GM12878 (cell line): ENCODE measurements around the gene TNFRSF6B. TPM values are rescaled to one million over a fixed set of nuclear protein-coding genes. Genes with fewer than 3 reads are reported as not detected.

Experiments used
- ATAC-seq: fragments of 200-7000 bp; cut with Tn5 transposase; 3 replicates; pipeline ENCODE4 v1.9.1; 2020; ENCODE audit warnings: mild to moderate bottlenecking, moderate library complexity
- BruUV-seq: library from RNA; stranded (reverse); fragments of 400-500 nt; replicated peaks from 2 replicates; lab custom pipeline; 2021; lab: Mats Ljungman, UMichigan
- CTCF ChIA-PET: fragments of 300-600 bp; sonication (Branson Sonifier 250); formaldehyde crosslinking; extraction: SDS; loops from one replicate; lab custom pipeline; 2021; ENCODE audit warnings: inconsistent platforms; lab: Yijun Ruan, JAX
- POLR2A ChIA-PET: fragments of 350-600 bp; formaldehyde crosslinking; extraction: SDS; loops from one replicate; lab custom pipeline; 2021; ENCODE audit warnings: inconsistent platforms; lab: Charles Lee
- RAD21 ChIA-PET: fragments of 300-600 bp; sonication (Branson Sonifier 250); formaldehyde crosslinking; loops from one replicate; lab custom pipeline; 2023; ENCODE audit warnings: antibody characterized with exemption; ENCODE audit not compliant: unreplicated experiment; lab: Charles Lee
- SMC1A ChIA-PET: fragments of 300-600 bp; sonication (Branson Sonifier 250); formaldehyde crosslinking; loops from one replicate; lab custom pipeline; 2023; ENCODE audit not compliant: unreplicated experiment, uncharacterized antibody; lab: Charles Lee
- DNase-seq: peaks from one replicate; pipeline ENCODE4 v3.0.0-alpha.2; 2011; ENCODE audit warnings: low read depth, low spot score
- FAIRE-seq: peaks from 3 replicates; lab custom pipeline; 2011; peaks lifted over from hg19 to GRCh38; lab: Jason Lieb, UNC
- H2AFZ ChIP-seq: 2 replicates; pipeline ENCODE4 v1.6.0; 2011; ENCODE audit warnings: low read depth, low read length, control low read depth; ENCODE audit not compliant: control insufficient read depth
- H3K27ac ChIP-seq: 2 replicates; pipeline ENCODE4 v1.5.1; 2011; ENCODE audit warnings: control low read depth; ENCODE audit not compliant: control insufficient read depth, insufficient read depth
- H3K27me3 ChIP-seq, 2 experiments: replicated peaks in 1 of 2; 2 replicates each; pipeline versions ENCODE4 v1.6.0 to v1.6.1; 2011; ENCODE audit warnings: low read length in 1 of 2; ENCODE audit not compliant: control insufficient read depth in 2 of 2, insufficient read depth in 2 of 2
- H3K36me3 ChIP-seq, 2 experiments: 2 replicates each; pipeline ENCODE4 v1.5.1; 2011; ENCODE audit warnings: low read length in 1 of 2; ENCODE audit not compliant: control insufficient read depth in 2 of 2, insufficient read depth in 2 of 2
- H3K4me1 ChIP-seq: 2 replicates; pipeline ENCODE4 v1.6.1; 2011; ENCODE audit warnings: mild to moderate bottlenecking, low read length, moderate library complexity, mixed read lengths; ENCODE audit not compliant: control insufficient read depth, insufficient read depth
- H3K4me2 ChIP-seq: 2 replicates; pipeline ENCODE4 v1.6.0; 2011; ENCODE audit warnings: control low read depth; ENCODE audit not compliant: control insufficient read depth, insufficient read depth
- H3K4me3 ChIP-seq: fragments of 200-600 bp; sonication (generic); 2 replicates; pipeline ENCODE4 v1.5.1; 2016
- H3K79me2 ChIP-seq: 2 replicates; pipeline ENCODE4 v1.6.0; 2011; ENCODE audit warnings: low read length; ENCODE audit not compliant: control insufficient read depth, insufficient read depth
- H3K9ac ChIP-seq: 2 replicates; pipeline ENCODE4 v1.8.0; 2011; ENCODE audit warnings: low read length, control low read depth, mixed read lengths; ENCODE audit not compliant: control insufficient read depth, insufficient read depth
- H3K9me3 ChIP-seq: replicated peaks from 3 replicates; pipeline ENCODE4 v1.5.1; 2011; ENCODE audit warnings: mild to moderate bottlenecking, low read length; ENCODE audit not compliant: control insufficient read depth, insufficient read depth
- H4K20me1 ChIP-seq: 2 replicates; pipeline ENCODE4 v1.6.0; 2011; ENCODE audit not compliant: control insufficient read depth, insufficient read depth
- E2F4 ChIP-seq: IDR thresholded peaks from 2 replicates; pipeline ENCODE4 v1.6.1; 2012; ENCODE audit warnings: low read depth, low read length, improper control_type of control experiment
- ESRRA ChIP-seq: IDR thresholded peaks from 2 replicates; pipeline ENCODE4 v1.6.1; 2012; ENCODE audit warnings: mild to moderate bottlenecking, low read length, improper control_type of control experiment
- IKZF1 ChIP-seq: fragments of 450-650 bp; conservative IDR thresholded peaks from 2 replicates; pipeline ENCODE4 v1.6.1; 2017; ENCODE audit warnings: antibody characterized with exemption, mild to moderate bottlenecking
- IRF4 ChIP-seq: IDR thresholded peaks from 2 replicates; pipeline ENCODE4 v1.6.1; 2011; ENCODE audit warnings: low read depth, low read length
- NFXL1 ChIP-seq: fragments of 450-650 bp; IDR thresholded peaks from 2 replicates; pipeline ENCODE4 v1.6.1; 2017; ENCODE audit warnings: antibody characterized with exemption, mild to moderate bottlenecking, borderline replicate concordance
- NKRF ChIP-seq: fragments of 450-650 bp; conservative IDR thresholded peaks from 2 replicates; pipeline ENCODE4 v1.6.1; 2017; ENCODE audit warnings: mild to moderate bottlenecking, moderate library complexity
- PBX3 ChIP-seq: IDR thresholded peaks from 2 replicates; pipeline ENCODE4 v1.6.1; 2011; ENCODE audit warnings: mild to moderate bottlenecking, low read depth, low read length, moderate library complexity; ENCODE audit not compliant: insufficient replicate concordance
- POU2F2 ChIP-seq: IDR thresholded peaks from 3 replicates; pipeline ENCODE4 v1.6.1; 2011; ENCODE audit warnings: low read depth, mild to moderate bottlenecking, low read length, borderline replicate concordance
- SMC3 ChIP-seq: IDR thresholded peaks from 2 replicates; pipeline ENCODE4 v1.6.1; 2011; ENCODE audit warnings: low read length, improper control_type of control experiment, borderline replicate concordance
- STAT3 ChIP-seq: IDR thresholded peaks from 2 replicates; pipeline ENCODE4 v1.6.1; 2011; ENCODE audit warnings: low read depth, low read length, improper control_type of control experiment
- ZBED1 ChIP-seq: IDR thresholded peaks from 2 replicates; pipeline ENCODE4 v1.6.1; 2016; ENCODE audit warnings: borderline replicate concordance
- ZBTB33 ChIP-seq: fragments of 450-650 bp; IDR thresholded peaks from 2 replicates; pipeline ENCODE4 v1.6.1; 2017; ENCODE audit warnings: mild to moderate bottlenecking
- ZSCAN29 ChIP-seq: fragments of 450-650 bp; IDR thresholded peaks from 2 replicates; pipeline ENCODE4 v1.6.1; 2017; ENCODE audit warnings: mild to moderate bottlenecking, moderate library complexity
- WGBS: methylation state at CpG from one replicate; pipeline ENCODE4 v1.1.6; 2016; ENCODE audit warnings: low lambda C conversion rate; ENCODE audit not compliant: insufficient replicate concordance, insufficient coverage; ENCODE audit errors: missing lambda C conversion rate; 5-methylcytosine and 5-hydroxymethylcytosine counted together
- in situ Hi-C: fragments of 300-500 bp; cut with MboI; formaldehyde crosslinking; loops from 9 replicates; pipeline ENCODE4 v1.14.3; 2018; ENCODE audit warnings: mixed read lengths
- intact Hi-C: fragments of 100-400 bp; cut with micrococcal nuclease; formaldehyde crosslinking; loops from one replicate; pipeline ENCODE4 v1.14.2; 2022; ENCODE audit not compliant: unreplicated experiment
- polyA plus RNA-seq, 11 experiments: library from polyadenylated mRNA; depleted of rRNA in 4 of 11; unstranded in 6 of 11; stranded (reverse) in 5 of 11; fragments of >200 nt; fragmentation: Nextera tagmentation in 4 of 11; fragmentation: Illumina TruSeq in 1 of 11; extraction: Ambion mirVana in 4 of 11; extraction: Trizol in 1 of 11; gene quantifications; 1 replicate in 1 of 11; 2 replicates in 10 of 11; pipeline versions ENCODE4 v1.2.1 to v1.2.3, GENCODE V29; 2011 to 2016; ENCODE audit warnings: inconsistent platforms in 2 of 11, missing spikeins in 2 of 11, low read depth in 1 of 11
- total RNA-seq, 4 experiments: library from RNA; depleted of rRNA in 3 of 4; stranded (reverse); fragments of >200 nt in 3 of 4; fragmentation: Illumina TruSeq in 1 of 4; extraction: Trizol in 1 of 4; gene quantifications; 2 replicates each; pipeline versions ENCODE4 v1.2.1 to v1.2.3, GENCODE V29; 2013 to 2021

The TNFRSF6B gene
- total and polyA plus RNA-seq, 10 of the 15 experiments (the other 5 are each of a cell fraction or from before 2014, with no cell fraction given), result 0.67 to 2.2 (median 1.8) TPM; not detected in 7

- in situ Hi-C loops, result no loop called here
- H3K27ac ChIP-seq, result no peak overlapping the region
- ChIA-PET POLR2A (no interaction called here), RAD21 (no interaction called here)
- DNase-seq (no peak), FAIRE-seq (no peak), ATAC-seq (no peak)
- WGBS, result 13% methylated on average over 43 of the region's 91 CpGs
- H3K4me1 ChIP-seq, result no peaks in the 10 kb centered on the region
- intact Hi-C loops, result no loop called here
- no peaks in the 10 kb centered on the region for H3K9me3 ChIP-seq
- H4K20me1 ChIP-seq, result no peaks in the 10 kb centered on the region
- peak overlapping the region; percentile 42; the same call in 1 of the 2 replicates for H3K4me2 ChIP-seq
- peaks cover 4 to 7% of the 10 kb centered on the region in 2 experiments; a peak in 3 of 4 replicates for H3K27me3 ChIP-seq
- TF ChIP-seq ESRRA, result no peak
- TF ChIP-seq ZBTB33, result no peak
- TF ChIP-seq NFXL1, result no peak
- TF ChIP-seq SMC3, result no peak
- no peak for TF ChIP-seq E2F4
- no peak for TF ChIP-seq NKRF
- TF ChIP-seq PBX3, result no peak
- TF ChIP-seq STAT3, result no peak
- TF ChIP-seq POU2F2, result no peak
- no peak for TF ChIP-seq ZSCAN29
- no peak for TF ChIP-seq IRF4
- TF ChIP-seq IKZF1, result no peak
- no peak for TF ChIP-seq ZBED1
- TF ChIP-seq, all 136 proteins: peak for 0
- no peaks in the 10 kb centered on the region for H3K79me2 ChIP-seq
- no peak overlapping the region for H2AFZ ChIP-seq
- no TSS peak for BruUV-seq
- H3K36me3 ChIP-seq, result no peaks in the 10 kb centered on the region
- CTCF ChIA-PET, result no interaction called here
- no peak overlapping the region for H3K4me3 ChIP-seq
- SMC1A ChIA-PET, result no interaction called here
- no peak overlapping the region for H3K9ac ChIP-seq
These were observed 44.1 kb upstream of the TNFRSF6B start for GRCh38 chr20:63652192-63652980.
